Measurements from ENCODE around the gene DPH1.

DPH1 gene

GRCh38 chr17:2063261-2064146 is 33.6 kb downstream of the DPH1 start:
- TF ChIP-seq CTCF (IDR thresholded peaks at IDR 0.05; ENCODE audit: low read depth, low read length, poor library complexity, severe bottlenecking) (no peak), EZH2phosphoT487 (IDR thresholded peaks at IDR 0.05; ENCODE audit: borderline replicate concordance, low read length) (no peak)
- H3K27me3 ChIP-seq (ENCODE audit: control insufficient read depth, low read length) = peaks cover 13% of the 10 kb centered on the region
- H3K36me3 ChIP-seq (ENCODE audit: control insufficient read depth, low read length) = peaks cover 10% of the 10 kb centered on the region
- H4K20me1 ChIP-seq (ENCODE audit: control insufficient read depth, insufficient read depth, low read depth, low read length) = peaks cover 2% of the 10 kb centered on the region
- no peak overlapping the region for H3K4me2 ChIP-seq (ENCODE audit: low read length)
- no peaks in the 10 kb centered on the region for H3K9me3 ChIP-seq (ENCODE audit: control insufficient read depth, insufficient read depth, low read length)
- H3K79me2 ChIP-seq (ENCODE audit: control insufficient read depth, low read length) = no peaks in the 10 kb centered on the region
- H3F3A ChIP-seq (ENCODE audit: control insufficient read depth, insufficient read depth) = no peaks in the 10 kb centered on the region
- H3K27ac ChIP-seq (ENCODE audit: low read depth, low read length) = no peak overlapping the region
- peaks cover 17% of the 10 kb centered on the region for H3K4me1 ChIP-seq (ENCODE audit: control insufficient read depth, low read length)
- H3K9me2 ChIP-seq (replicated peaks; ENCODE audit: control insufficient read depth, low read length) = no peaks in the 10 kb centered on the region
- no peak overlapping the region for H3K4me3 ChIP-seq (ENCODE audit: low read length)

- TF ChIP-seq EZH2phosphoT487 (IDR thresholded peaks at IDR 0.05; ENCODE audit: borderline replicate concordance, low read length) (no peak), CTCF (IDR thresholded peaks at IDR 0.05; ENCODE audit: low read depth, low read length, poor library complexity, severe bottlenecking) (no peak)
These were observed 34.2 kb downstream of the DPH1 start for GRCh38 chr17:2064147-2064489.

GRCh38 chr17:2064520-2064971 is 34.6 kb downstream of the DPH1 start:
- Histone ChIP-seq H3K4me3 (ENCODE audit: low read length) (no peak overlapping the region), H3F3A (ENCODE audit: control insufficient read depth, insufficient read depth) (no peaks in the 10 kb centered on the region), H3K27me3 (ENCODE audit: control insufficient read depth, low read length) (peaks cover 3% of the 10 kb centered on the region), H3K27ac (ENCODE audit: low read depth, low read length) (no peak overlapping the region), H3K79me2 (ENCODE audit: control insufficient read depth, low read length) (no peaks in the 10 kb centered on the region), H3K4me2 (ENCODE audit: low read length) (no peak overlapping the region), H3K9me2 (replicated peaks; ENCODE audit: control insufficient read depth, low read length) (no peaks in the 10 kb centered on the region), H3K36me3 (ENCODE audit: control insufficient read depth, low read length) (peaks cover 13% of the 10 kb centered on the region), H3K4me1 (ENCODE audit: control insufficient read depth, low read length) (peaks cover 11% of the 10 kb centered on the region), H3K9me3 (ENCODE audit: control insufficient read depth, insufficient read depth, low read length) (no peaks in the 10 kb centered on the region), H4K20me1 (ENCODE audit: control insufficient read depth, insufficient read depth, low read depth, low read length) (peaks cover 1% of the 10 kb centered on the region)
- TF ChIP-seq EZH2phosphoT487 (IDR thresholded peaks at IDR 0.05; ENCODE audit: borderline replicate concordance, low read length) (no peak), CTCF (IDR thresholded peaks at IDR 0.05; ENCODE audit: low read depth, low read length, poor library complexity, severe bottlenecking) (no peak)

More at GRCh38 chr17:2064147-2064489, 34.2 kb downstream of the DPH1 start:
- Histone ChIP-seq H3K4me2 (ENCODE audit: low read length) (no peak overlapping the region), H3K4me3 (ENCODE audit: low read length) (no peak overlapping the region), H3K27ac (ENCODE audit: low read depth, low read length) (no peak overlapping the region), H3K4me1 (ENCODE audit: control insufficient read depth, low read length) (peaks cover 14% of the 10 kb centered on the region), H3K36me3 (ENCODE audit: control insufficient read depth, low read length) (peaks cover 13% of the 10 kb centered on the region), H3K79me2 (ENCODE audit: control insufficient read depth, low read length) (no peaks in the 10 kb centered on the region), H4K20me1 (ENCODE audit: control insufficient read depth, insufficient read depth, low read depth, low read length) (peaks cover 2% of the 10 kb centered on the region), H3K27me3 (ENCODE audit: control insufficient read depth, low read length) (peaks cover 7% of the 10 kb centered on the region), H3F3A (ENCODE audit: control insufficient read depth, insufficient read depth) (no peaks in the 10 kb centered on the region), H3K9me3 (ENCODE audit: control insufficient read depth, insufficient read depth, low read length) (no peaks in the 10 kb centered on the region), H3K9me2 (replicated peaks; ENCODE audit: control insufficient read depth, low read length) (no peaks in the 10 kb centered on the region)

Data from DOHH2 (cell line).